Upper lobe of right lung (tissue), 1 donor: ENCODE data around the gene SUMO2. TPM values are rescaled to one million over a fixed set of nuclear protein-coding genes. Genes with fewer than 3 reads are reported as not detected.
"Not testable (repeated sequence)": the region's sequence is repeated elsewhere in the genome, so short reads cannot be mapped to it uniquely, and the experiment has no call there.

Source experiments
- ATAC-seq: fragments of 200-7000 bp; cut with Tn5 transposase; one replicate; pipeline ENCODE4 v1.9.1; 2020; ENCODE audit warnings: mild to moderate bottlenecking, moderate library complexity
- DNase-seq: peaks from one replicate; pipeline ENCODE4 v3.0.0-alpha.2; 2020
- H3K27ac ChIP-seq: fragments of 200-600 bp; one replicate; pipeline ENCODE4 v1.8.0; 2022
- H3K27me3 ChIP-seq: fragments of 200-600 bp; one replicate; pipeline ENCODE4 v1.8.0; 2022; ENCODE audit warnings: mild to moderate bottlenecking
- H3K36me3 ChIP-seq: fragments of 200-600 bp; one replicate; pipeline ENCODE4 v1.8.0; 2022
- H3K4me1 ChIP-seq: fragments of 200-600 bp; one replicate; pipeline ENCODE4 v1.8.0; 2022
- H3K4me3 ChIP-seq: fragments of 200-600 bp; one replicate; pipeline ENCODE4 v1.8.0; 2022; ENCODE audit warnings: mild to moderate bottlenecking
- H3K9me3 ChIP-seq: fragments of 200-600 bp; one replicate; pipeline ENCODE4 v1.8.0; 2022
- CTCF ChIP-seq: fragments of 200-600 bp; IDR thresholded peaks from one replicate; pipeline ENCODE4 v1.8.0; 2022; ENCODE audit warnings: antibody characterized with exemption
- intact Hi-C: fragments of 100-400 bp; cut with DNase I; formaldehyde crosslinking; loops from one replicate; pipeline ENCODE4 v1.11.0; 2022
- total RNA-seq: library from RNA; stranded (reverse); fragmentation: NEBNext Ultra II Directional; extraction: Animal tissue kit (Norgen Biotek cat#: 25700); gene quantifications from one replicate; pipeline ENCODE4 v1.2.1, GENCODE V29; 2021
- donor health status: DM: no; HTN: yes; CAD: no; lungs with severe emphysema.

SUMO2 gene
- total RNA-seq, 1 donor from 2014 or later, result 316 TPM

- peak; percentile 62 for ATAC-seq
- DNase-seq, result peak; percentile 76
- peaks cover 11% of the 10 kb centered on the region for H3K4me1 ChIP-seq
- peaks cover 19% of the 10 kb centered on the region for H3K36me3 ChIP-seq
- no peaks in the 10 kb centered on the region for H3K27me3 ChIP-seq
- peak; percentile 52 for TF ChIP-seq CTCF
- peak overlapping the region; percentile 93 for H3K27ac ChIP-seq
- no peaks in the 10 kb centered on the region for H3K9me3 ChIP-seq
- intact Hi-C loops, result no loop called here
- peak overlapping the region; percentile 90 for H3K4me3 ChIP-seq
Observed at GRCh38 chr17:75130632-75131277, 52.0 kb downstream of the SUMO2 start.

GRCh38 chr17:75130059-75130631 is 52.6 kb downstream of the SUMO2 start:
- Histone ChIP-seq H3K9me3 (no peaks in the 10 kb centered on the region), H3K4me3 (peak overlapping the region; percentile 90), H3K36me3 (peaks cover 19% of the 10 kb centered on the region), H3K27me3 (no peaks in the 10 kb centered on the region), H3K4me1 (peaks cover 14% of the 10 kb centered on the region), H3K27ac (peak overlapping the region; percentile 93)
- intact Hi-C loops, result no loop called here
- ATAC-seq (no peak), DNase-seq (no peak)
- TF ChIP-seq CTCF, result no peak

GRCh38 chr17:75129576-75129975 is 53.2 kb downstream of the SUMO2 start:
- Histone ChIP-seq H3K27me3 (no peaks in the 10 kb centered on the region), H3K4me3 (no peak overlapping the region), H3K4me1 (peaks cover 20% of the 10 kb centered on the region), H3K9me3 (no peaks in the 10 kb centered on the region), H3K36me3 (peaks cover 19% of the 10 kb centered on the region), H3K27ac (no peak overlapping the region)
- DNase-seq (no peak), ATAC-seq (no peak)
- TF ChIP-seq CTCF, result no peak
- intact Hi-C loops, result no loop called here

- Histone ChIP-seq H3K36me3 (peaks cover 19% of the 10 kb centered on the region), H3K27ac (no peak overlapping the region), H3K4me3 (no peak overlapping the region), H3K9me3 (no peaks in the 10 kb centered on the region), H3K27me3 (no peaks in the 10 kb centered on the region), H3K4me1 (peaks cover 25% of the 10 kb centered on the region)
- no peak for DNase-seq
- no peak for TF ChIP-seq CTCF
- intact Hi-C loops, result no loop called here
- no peak for ATAC-seq
Observed at GRCh38 chr17:75128694-75129505, 53.9 kb downstream of the SUMO2 start.

GRCh38 chr17:75127936-75128335 is 54.8 kb downstream of the SUMO2 start:
- ATAC-seq, H3K4me3 ChIP-seq, H3K27me3 ChIP-seq, H3K27ac ChIP-seq, DNase-seq, H3K9me3 ChIP-seq, intact Hi-C loops: not testable (repeated sequence)
- Histone ChIP-seq H3K4me1 (peaks cover 25% of the 10 kb centered on the region), H3K36me3 (peaks cover 19% of the 10 kb centered on the region)

- DNase-seq (no peak), ATAC-seq (no peak)
- no peak for TF ChIP-seq CTCF
- H3K27me3 ChIP-seq, result no peaks in the 10 kb centered on the region
- H3K27ac ChIP-seq, result no peak overlapping the region
- H3K36me3 ChIP-seq, result peaks cover 19% of the 10 kb centered on the region
- intact Hi-C loops, result no loop called here
- H3K4me1 ChIP-seq, result peaks cover 21% of the 10 kb centered on the region
- H3K4me3 ChIP-seq, result no peak overlapping the region
- H3K9me3 ChIP-seq, result no peaks in the 10 kb centered on the region
Observed at GRCh38 chr17:75126954-75127353, 55.8 kb downstream of the SUMO2 start.
